OCI-LY7 (cell line): ENCODE results near the gene CYB561D1.

Experiments used
- CTCF ChIP-seq: fragments of 200-600 bp; sonication (generic); conservative IDR thresholded peaks from 2 replicates; pipeline ENCODE4 v1.5.1; 2014; ENCODE audit warnings: mild to moderate bottlenecking, antibody characterized with exemption, low read length, moderate library complexity, mixed read lengths
- EZH2phosphoT487 ChIP-seq: fragments of 200-600 bp; sonication (generic); IDR thresholded peaks from 2 replicates; pipeline ENCODE4 v1.6.1; 2018; ENCODE audit warnings: low read depth, borderline replicate concordance, mild to moderate bottlenecking, mixed run types, antibody characterized with exemption, low read length, moderate library complexity, mixed read lengths

- TF ChIP-seq CTCF (no peak), EZH2phosphoT487 (no peak)
Measured at GRCh38 chr1:109447524-109447923, 46.4 kb upstream of the CYB561D1 start.
